Epithelial cell of esophagus (primary cell): ENCODE measurements around the gene LYSMD3.

ENCODE experiments used
- DNase-seq: peaks from one replicate; pipeline ENCODE4 v3.0.0; 2010; ENCODE audit warnings: low read depth
- H3K4me3 ChIP-seq: 2 replicates; pipeline ENCODE4 v1.5.1; 2011; ENCODE audit warnings: mild to moderate bottlenecking, low read length, control low read depth
- CTCF ChIP-seq: IDR thresholded peaks from 2 replicates; pipeline ENCODE4 v1.5.1; 2011; ENCODE audit warnings: low read depth, mild to moderate bottlenecking, low read length, control low read depth, inconsistent platforms; ENCODE audit not compliant: insufficient read depth; ENCODE audit errors: missing control alignments

The LYSMD3 gene

DNA sequence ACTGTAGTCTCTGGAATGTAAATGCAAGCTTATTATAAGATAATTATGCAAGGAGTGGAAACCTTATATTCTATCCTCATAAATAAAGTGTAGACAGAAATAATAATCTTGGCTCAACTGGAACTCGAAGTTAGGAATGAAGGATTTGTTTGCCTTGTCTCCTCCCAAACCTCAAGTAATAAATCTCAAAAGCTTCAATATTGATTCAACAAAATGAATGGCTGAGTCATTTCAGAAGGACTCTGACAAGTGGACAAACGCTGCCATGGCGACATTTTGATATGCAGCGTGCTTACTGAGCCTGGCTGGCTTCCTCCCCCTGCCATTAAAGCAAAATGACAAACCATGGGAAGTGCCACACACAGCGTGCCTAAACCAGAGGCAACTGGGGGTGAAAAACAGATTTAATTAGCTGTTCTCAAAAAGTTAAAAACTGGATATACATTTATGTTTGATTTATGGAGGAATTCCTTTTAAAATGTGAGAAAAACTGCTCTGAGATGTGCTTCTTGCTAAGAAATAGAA lies 18.7 kb upstream of the LYSMD3 start:
- no peak for DNase-seq
- TF ChIP-seq CTCF: no peak
- H3K4me3 ChIP-seq: no peak overlapping the region

GRCh38 chr5:90547072-90547536 lies 17.7 kb upstream of the LYSMD3 start:
- DNase-seq: no peak
- TF ChIP-seq CTCF: no peak
- H3K4me3 ChIP-seq: no peak overlapping the region

GRCh38 chr5:90546216-90546837 lies 16.9 kb upstream of the LYSMD3 start:
- H3K4me3 ChIP-seq: no peak overlapping the region
- DNase-seq: no peak
- TF ChIP-seq CTCF: no peak

DNA sequence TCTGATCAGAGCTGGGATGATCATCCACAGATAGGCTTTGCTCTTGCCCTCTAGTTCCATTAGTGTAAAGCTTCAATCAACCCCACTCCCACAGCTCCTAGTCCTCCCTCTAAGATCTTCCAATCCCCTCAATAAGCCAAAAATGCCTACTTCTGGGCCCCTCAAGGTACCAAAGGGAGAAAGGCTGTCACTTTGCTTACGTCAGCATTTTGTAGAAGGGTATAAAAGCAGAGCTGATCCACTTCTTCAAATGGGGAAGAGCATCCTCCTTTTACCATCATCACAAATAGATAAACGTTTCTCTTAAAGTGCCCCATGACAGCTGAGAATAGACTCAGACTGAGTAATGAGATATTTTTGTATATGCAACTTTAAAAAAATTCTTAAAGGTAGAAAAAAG lies 16.1 kb upstream of the LYSMD3 start:
- DNase-seq: no peak
- no peak for TF ChIP-seq CTCF
- no peak overlapping the region for H3K4me3 ChIP-seq

GRCh38 chr5:90542827-90543519 lies 13.6 kb upstream of the LYSMD3 start:
- no peak for TF ChIP-seq CTCF
- DNase-seq: no peak
- H3K4me3 ChIP-seq: no peak overlapping the region

GRCh38 chr5:90534922-90535321 lies 5.5 kb upstream of the LYSMD3 start:
- H3K4me3 ChIP-seq: no peak overlapping the region
- no peak for TF ChIP-seq CTCF
- no peak for DNase-seq
